ENCODE data around the gene P2RX3.

The P2RX3 gene

DNA sequence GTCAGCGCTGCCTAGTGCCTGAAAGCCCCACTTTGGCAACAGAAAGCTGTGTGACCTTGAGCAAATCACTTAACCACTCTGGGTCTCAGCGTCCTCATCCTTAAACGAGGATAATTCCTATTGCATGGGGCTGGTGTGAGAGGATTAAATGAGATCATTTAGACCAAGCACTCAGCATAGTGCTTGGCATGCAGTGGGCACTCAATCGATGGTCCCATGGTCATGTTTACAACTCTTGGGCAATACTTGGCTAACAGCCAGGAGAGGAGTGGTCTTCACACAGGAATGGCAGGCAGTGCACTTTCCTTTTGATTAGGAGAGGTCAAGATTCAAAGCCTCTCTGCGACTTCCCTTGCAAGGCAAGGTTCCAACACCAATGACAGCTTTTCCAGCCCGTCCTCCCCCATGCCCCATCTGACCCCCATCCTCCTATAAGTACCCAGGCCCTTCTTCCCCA lies 27.5 kb upstream of the P2RX3 start:
- no peak for DNase-seq

DNA sequence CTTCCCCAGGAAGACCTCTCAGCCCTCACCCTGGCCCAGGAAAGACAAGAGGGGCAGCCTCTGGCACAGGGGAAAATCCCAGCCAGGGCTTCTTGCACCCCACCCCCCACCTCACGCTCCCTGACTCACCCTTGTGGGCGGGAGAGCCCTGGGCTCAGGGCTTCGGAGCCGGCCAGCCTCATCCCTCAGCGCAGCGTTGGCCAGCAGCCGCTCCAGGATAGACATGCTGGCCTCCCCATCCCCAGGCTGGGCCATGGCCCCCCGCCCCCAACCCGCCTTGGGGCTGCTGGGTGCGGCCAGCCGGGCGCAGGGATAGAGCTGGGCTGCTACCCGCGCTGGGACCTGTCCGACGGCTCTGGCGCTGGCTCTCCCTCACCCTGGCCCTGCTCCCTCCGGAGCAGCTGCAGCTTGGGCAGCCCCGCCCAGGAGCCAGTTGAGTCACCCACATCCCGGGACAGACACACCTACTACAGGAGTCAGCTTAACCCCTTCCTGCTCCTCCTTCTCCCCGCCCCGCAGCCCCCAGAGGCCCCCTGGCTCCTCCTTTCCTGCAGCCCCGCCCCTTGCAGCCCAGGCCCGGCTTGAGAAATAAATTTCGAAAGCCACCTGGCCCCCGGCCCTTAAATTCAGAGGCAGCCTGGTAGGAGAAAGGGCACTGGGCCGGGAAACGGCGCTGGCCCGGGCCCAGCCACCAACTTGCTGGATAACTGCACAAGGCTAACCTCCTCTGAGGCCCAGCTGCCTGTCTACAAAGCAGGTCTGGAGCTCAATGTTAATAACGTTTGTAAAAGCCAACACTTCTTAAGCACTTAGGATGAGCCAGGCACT lies 26.8 kb upstream of the P2RX3 start:
- peak; percentile 39 for DNase-seq

- no peak for DNase-seq
These were observed 25.6 kb upstream of the P2RX3 start for GRCh38 chr11:57312511-57313021.

GRCh38 chr11:57313071-57313787 lies 24.9 kb upstream of the P2RX3 start:
- no peak for DNase-seq

GRCh38 chr11:57313788-57314135 lies 24.4 kb upstream of the P2RX3 start:
- no peak for DNase-seq

GRCh38 chr11:57314221-57314973 lies 23.8 kb upstream of the P2RX3 start:
- DNase-seq: no peak

GRCh38 chr11:57315491-57315890 lies 22.7 kb upstream of the P2RX3 start:
- no peak for DNase-seq

DNA sequence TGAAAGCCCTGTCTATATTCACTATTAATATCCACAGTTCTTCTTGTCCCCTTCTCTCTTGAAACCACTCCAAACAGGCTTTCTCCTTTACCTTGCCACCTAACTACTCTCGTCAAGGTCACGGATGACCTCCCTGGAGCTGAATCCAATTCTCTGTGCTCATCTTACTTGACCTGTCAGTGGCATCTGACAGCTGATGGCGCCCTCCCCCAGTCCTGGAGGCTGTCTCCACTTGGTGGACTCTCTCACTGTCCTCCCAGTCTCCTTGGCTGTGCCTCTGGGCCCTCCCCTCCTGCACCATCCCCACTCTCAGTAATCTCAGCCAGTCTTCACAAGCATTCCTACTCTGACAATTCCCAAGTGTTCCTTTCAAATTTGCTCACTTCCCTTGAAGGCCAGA lies 22.1 kb upstream of the P2RX3 start:
- no peak for DNase-seq

GRCh38 chr11:57318178-57318577 lies 20.0 kb upstream of the P2RX3 start:
- DNase-seq: no peak

GRCh38 chr11:57320067-57320718 lies 18.0 kb upstream of the P2RX3 start:
- DNase-seq: no peak

DNA sequence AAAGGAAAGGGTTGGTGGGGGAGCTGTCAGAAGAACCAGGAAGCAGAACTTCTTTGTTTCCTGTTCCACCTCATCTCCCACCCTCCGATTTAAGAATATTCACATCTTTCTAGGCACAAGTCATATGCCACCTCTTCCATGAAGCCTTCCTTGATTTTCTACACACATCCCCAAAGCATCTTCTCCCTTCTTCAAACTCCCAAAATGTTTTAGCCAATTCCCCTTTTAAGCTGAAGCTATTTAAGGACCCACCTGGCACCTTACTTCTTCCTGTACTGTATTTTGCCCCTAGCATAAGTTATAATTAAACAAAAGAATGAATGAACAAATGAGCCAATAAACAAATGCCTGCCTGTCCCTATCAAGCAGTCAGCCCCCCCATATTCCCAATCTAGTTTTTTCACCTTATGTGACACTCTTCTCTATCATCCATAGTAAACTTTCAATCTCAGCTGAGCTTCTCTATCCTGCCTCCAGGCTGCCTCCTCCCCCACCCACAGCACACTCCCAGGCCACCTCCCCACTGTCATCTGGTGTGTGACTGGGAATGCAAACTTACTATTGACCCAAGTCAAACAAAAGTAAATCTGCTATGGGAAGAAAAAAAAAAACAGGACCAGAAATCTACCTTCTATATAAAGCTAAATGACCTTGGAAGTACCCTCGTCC lies 17.3 kb upstream of the P2RX3 start:
- no peak for DNase-seq

GRCh38 chr11:57321388-57322255 lies 16.5 kb upstream of the P2RX3 start:
- no peak for DNase-seq

- no peak for DNase-seq
These were observed 15.6 kb upstream of the P2RX3 start for GRCh38 chr11:57322256-57323166.

DNA sequence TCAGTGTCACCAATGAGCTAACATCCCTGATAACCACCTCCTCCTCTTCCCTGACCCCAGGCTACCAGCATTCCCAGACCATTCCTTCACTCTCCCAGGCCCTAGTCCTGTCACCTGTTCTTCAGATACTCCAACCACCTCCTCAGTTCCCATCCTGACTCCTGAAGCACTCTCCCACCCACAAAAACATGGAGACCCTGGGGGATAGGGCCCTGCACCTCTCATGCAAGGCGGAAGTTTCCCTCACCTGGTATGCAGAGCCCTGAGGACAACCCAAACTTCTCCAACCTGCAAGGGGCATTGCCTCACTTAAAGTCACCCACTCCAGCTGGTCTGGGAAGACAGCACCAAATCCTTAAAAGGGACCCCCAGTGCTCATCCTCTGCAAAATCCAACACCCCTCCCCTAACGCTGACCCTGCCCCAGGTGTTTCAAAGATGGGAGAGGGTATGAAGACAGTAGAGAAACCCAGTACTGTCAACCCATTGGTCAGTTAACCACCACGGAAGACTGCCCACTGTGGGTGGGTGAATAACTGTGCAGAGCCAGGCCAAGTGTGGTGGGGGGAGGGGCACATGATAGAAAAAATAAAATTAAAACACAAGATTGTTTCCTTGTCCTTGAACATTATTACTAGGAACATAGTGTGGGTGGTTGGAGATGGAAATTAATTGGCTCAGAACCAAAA lies 14.8 kb upstream of the P2RX3 start:
- DNase-seq: no peak

DNA sequence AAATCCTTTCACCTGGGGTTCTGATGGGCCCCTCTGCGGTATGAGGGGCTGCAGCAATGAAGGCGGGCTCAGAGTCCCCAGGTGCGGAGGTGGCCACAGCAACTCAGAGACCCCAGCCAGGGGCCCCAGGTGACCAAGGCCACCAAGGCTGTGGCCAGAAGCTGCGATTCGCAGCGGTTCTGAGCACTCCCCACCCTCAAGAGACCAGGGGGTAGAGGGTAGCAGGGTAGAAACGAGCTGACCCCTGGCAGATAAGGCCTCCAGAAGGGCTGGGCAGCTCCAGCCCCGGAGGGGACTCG lies 14.3 kb upstream of the P2RX3 start:
- no peak for DNase-seq

- no peak for DNase-seq
These were observed 13.8 kb upstream of the P2RX3 start for GRCh38 chr11:57324154-57324885.

DNA sequence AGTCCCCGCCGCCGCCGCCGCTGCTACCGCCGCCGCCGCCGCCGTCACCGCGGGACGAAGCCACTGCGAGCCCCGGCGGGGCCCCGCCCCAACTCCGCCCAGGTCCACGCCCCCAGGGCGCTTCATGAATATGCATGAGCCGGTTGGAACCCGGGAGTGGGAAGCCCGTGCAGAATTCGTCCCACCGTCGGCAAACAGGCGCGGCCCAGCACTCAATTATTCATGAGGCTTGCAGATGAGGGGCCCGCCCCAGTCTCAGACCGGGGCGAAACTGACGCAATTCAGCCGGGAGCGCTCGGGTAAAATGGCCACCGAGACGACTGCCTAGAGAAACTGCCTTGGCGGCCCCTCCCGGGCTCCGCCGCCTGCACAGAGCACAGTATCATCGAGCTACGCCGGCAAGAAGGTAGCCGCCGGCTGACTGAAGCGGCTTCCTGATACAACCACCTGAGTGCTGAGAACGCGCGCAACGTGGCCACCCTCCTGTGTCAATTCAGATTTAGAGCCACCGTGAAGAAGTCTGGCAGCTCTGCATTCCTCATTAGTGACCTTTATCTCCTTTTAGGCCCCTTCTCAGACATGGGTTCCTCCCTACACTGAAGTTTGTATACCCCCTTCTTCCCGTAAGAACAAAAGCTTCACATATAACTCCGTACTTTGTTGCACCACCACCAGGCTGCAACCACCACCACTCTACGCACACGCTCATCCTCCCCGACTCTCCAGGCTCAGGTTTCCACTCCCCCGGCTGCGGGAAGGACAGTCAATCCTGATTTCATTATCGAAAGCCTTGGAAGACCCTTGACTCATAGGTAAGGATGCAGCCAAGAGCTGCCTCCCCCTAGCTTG lies 13.0 kb upstream of the P2RX3 start, which contains the start of gene TNKS1BP1:
TNKS1BP1 (minus strand) TSS at position 67 of the 849 bp plus-strand sequence. CDS start 3,067 bp downstream, outside the sequence.
- peak; percentile 89 for DNase-seq

GRCh38 chr11:57325735-57326048 lies 12.5 kb upstream of the P2RX3 start:
- DNase-seq: no peak

Measured in activated effector memory CD4-positive, alpha-beta T cell treated with Interleukin-2 at 50 U/mL for 16 hours (primary cell).